Measurements from ENCODE around the gene MRPL24. TPM values are rescaled to one million over a fixed set of nuclear protein-coding genes. Genes with fewer than 3 reads are reported as not detected.

The MRPL24 gene
- total and polyA plus RNA-seq, 9 of the 15 experiments (the other 6 are each of a cell fraction or from before 2014, with no cell fraction given): 74.3 to 267 (median 113) TPM

GRCh38 chr1:156727926-156728598, 12.8 kb downstream of the MRPL24 start, which contains the start of gene METTL25B (continued):
- TF ChIP-seq KLF1 (tag; IDR thresholded peaks at IDR 0.05): no peak
- no peak; the same call in 1 of the 2 replicates for TF ChIP-seq NCOA6 (IDR thresholded peaks at IDR 0.05)
- TF ChIP-seq ZNF785 (CRISPR knock-in tag; IDR thresholded peaks at IDR 0.05): no peak
- no peak for TF ChIP-seq ZNF140 (CRISPR knock-in tag; IDR thresholded peaks at IDR 0.05)
- TF ChIP-seq PATZ1 (CRISPR knock-in tag; IDR thresholded peaks at IDR 0.05; ENCODE audit: borderline replicate concordance): no peak
- no peak for TF ChIP-seq HMGXB4 (CRISPR knock-in tag; IDR thresholded peaks at IDR 0.05)
- TF ChIP-seq SOX6 (IDR thresholded peaks at IDR 0.05): no peak
- peak; percentile 81; the same call in 1 of the 2 replicates for TF ChIP-seq EP400 (IDR thresholded peaks at IDR 0.05)
- 0 out of 2 replicates have a peak, but pooled peaks have one; percentile 13 for TF ChIP-seq SPI1 (IDR thresholded peaks at IDR 0.05; ENCODE audit: borderline replicate concordance, low read depth, low read length)
- TF ChIP-seq ARID2 (IDR thresholded peaks at IDR 0.05): no peak
- no peak for TF ChIP-seq RBM39 (optimal IDR thresholded peaks at IDR 0.05; ENCODE audit: low read depth, low read length)
- no peak for TF ChIP-seq EHMT2 (IDR thresholded peaks at IDR 0.05)
- no peak; a peak in 1 of 4 replicates for TF ChIP-seq TRIM24 (IDR thresholded peaks at IDR 0.05)
- no peak for TF ChIP-seq SP1 (CRISPR knock-in tag; IDR thresholded peaks at IDR 0.05)
- peak; percentile 54; the same call in 1 of the 2 replicates for TF ChIP-seq MAX (CRISPR knock-in tag; IDR thresholded peaks at IDR 0.05)
- no peak for TF ChIP-seq PRMT5 (CRISPR knock-in tag; IDR thresholded peaks at IDR 0.05)
- TF ChIP-seq SIX5 (IDR thresholded peaks at IDR 0.05; ENCODE audit: borderline replicate concordance in 1 of 2, insufficient read depth in 1 of 2, low read depth in 1 of 2, low read length in 2 of 2): no peak; a peak in 1 of 4 replicates
- TF ChIP-seq NFIC (IDR thresholded peaks at IDR 0.05): no peak
- TF ChIP-seq KDM1A (IDR thresholded peaks at IDR 0.05): no peak
- no peak for TF ChIP-seq ZNF165 (CRISPR knock-in tag; IDR thresholded peaks at IDR 0.05; ENCODE audit: borderline replicate concordance)
- TF ChIP-seq IRF9 (tag; IDR thresholded peaks at IDR 0.05): no peak
- no peak for TF ChIP-seq TSHZ1 (CRISPR knock-in tag; IDR thresholded peaks at IDR 0.05)
